HG03064 (cell line): ENCODE results near the gene PNPLA6.
"Not testable (repeated sequence)": the region's sequence is repeated elsewhere in the genome, so short reads cannot be mapped to it uniquely, and the experiment has no call there.

Experiments
- ATAC-seq: cut with Tn5 transposase; IDR thresholded peaks from one replicate; pipeline ENCODE4 v1.9.1; 2021; ENCODE audit warnings: low read depth; ENCODE audit not compliant: unreplicated experiment

Gene PNPLA6

DNA sequence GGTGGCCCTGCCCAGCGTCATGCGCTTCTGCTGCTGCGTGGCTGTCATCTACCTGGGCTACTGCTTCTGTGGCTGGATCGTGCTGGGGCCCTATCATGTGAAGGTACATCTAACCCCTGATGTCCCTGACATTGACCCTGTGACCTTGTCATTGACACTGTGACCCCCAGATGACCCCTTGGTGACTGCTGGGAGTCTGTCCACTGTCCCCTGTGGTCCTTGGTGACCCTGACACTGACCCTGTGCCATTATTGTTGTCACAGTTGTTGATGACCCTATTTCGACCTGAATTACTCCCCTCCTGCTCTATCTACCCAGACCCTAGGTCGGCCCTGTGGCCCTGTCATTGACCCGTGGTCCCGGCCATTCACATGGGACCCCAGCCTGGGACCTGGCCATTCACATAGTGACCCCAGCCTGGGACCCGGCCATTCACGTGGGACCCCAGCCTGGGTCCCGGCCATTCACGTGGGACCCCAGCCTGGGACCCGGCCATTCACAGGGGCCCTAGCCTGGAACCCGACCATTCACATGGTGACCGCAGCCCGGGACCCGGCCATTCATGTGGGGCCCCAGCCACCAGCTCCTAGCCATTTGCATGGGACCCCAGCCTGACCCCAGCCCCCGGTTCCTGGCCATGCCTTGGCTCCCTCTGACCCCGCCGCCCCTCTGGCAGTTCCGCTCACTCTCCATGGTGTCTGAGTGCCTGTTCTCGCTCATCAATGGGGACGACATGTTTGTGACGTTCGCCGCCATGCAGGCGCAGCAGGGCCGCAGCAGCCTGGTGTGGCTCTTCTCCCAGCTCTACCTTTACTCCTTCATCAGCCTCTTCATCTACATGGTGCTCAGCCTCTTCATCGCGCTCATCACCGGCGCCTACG lies 5.7 kb upstream of the PNPLA6 start:
- ATAC-seq = no peak

DNA sequence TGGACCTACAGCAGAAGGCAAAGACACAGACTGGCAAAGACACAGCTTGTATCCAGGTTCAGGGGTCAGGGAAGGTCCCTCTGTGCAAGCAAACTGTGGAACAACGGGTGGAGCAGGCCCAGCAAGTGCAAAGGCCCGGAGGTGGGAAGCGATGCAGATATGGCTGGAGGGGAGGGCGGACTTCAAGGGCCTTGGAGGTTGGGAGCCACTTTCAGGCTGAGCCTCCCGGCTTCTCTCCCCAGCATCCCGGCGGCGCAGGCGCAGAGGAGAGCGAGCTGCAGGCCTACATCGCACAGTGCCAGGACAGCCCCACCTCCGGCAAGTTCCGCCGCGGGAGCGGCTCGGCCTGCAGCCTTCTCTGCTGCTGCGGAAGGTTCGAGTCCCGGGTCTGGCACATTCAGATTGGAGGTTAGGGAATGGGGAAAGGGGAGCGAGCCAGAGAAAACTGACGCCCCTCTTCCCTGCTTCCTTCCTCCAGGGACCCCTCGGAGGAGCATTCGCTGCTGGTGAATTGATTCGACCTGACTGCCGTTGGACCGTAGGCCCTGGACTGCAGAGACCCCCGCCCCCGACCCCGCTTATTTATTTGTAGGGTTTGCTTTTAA lies 2.1 kb upstream of the PNPLA6 start:
- ATAC-seq = no peak

DNA sequence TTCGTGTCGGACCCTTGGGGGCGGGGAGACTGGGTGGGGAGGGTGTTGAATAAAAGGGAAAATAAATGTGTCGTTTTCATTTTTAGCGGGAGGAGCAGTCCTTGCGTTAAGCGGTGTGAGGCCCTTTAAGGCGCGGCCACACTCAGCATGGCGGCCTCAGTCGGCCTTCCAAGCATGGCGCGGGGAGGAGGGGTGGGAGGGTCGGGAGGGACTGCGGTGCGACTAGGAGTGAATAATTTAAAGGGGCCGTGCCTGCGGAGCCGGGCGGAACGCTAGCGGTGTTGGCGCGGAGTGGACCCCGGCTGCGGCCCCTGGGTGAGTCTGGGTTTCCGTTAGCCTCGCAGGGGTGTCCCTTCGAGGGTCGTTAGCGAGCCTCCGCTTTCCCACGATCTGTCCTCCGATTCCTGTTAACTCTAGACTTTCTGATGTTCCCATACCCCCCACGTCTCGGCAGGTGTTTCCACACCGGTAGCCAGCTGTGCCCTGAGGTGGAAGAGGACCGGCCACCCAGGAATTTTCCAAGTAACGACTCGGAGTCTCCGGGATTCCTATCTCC lies 1.5 kb upstream of the PNPLA6 start:
- no peak for ATAC-seq

DNA sequence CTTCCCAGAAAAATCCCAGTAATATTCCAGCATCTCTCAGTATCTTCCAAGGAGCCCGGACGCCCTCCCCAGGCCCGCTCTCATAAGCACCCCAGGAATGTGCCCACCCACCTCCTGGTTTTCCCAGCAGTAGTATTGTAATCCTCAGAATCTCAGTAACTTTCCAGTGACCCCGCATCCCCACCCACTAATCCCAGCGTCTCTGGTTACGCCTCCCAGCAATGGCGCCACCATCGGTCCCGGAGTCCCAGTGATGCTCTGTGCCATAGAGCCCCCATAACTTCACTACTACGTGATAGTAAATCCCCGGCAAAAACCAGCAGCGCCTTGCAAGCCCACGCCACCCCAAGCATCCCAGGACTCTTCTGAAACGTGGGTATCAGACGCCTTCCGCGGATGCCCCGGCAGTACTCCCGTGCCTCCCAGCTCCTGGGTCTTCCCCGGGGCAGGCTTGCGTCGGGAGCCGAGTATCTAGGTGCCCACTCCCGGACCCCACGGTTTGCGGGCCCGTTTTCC lies 928 bp upstream of the PNPLA6 start:
- ATAC-seq = no peak

DNA sequence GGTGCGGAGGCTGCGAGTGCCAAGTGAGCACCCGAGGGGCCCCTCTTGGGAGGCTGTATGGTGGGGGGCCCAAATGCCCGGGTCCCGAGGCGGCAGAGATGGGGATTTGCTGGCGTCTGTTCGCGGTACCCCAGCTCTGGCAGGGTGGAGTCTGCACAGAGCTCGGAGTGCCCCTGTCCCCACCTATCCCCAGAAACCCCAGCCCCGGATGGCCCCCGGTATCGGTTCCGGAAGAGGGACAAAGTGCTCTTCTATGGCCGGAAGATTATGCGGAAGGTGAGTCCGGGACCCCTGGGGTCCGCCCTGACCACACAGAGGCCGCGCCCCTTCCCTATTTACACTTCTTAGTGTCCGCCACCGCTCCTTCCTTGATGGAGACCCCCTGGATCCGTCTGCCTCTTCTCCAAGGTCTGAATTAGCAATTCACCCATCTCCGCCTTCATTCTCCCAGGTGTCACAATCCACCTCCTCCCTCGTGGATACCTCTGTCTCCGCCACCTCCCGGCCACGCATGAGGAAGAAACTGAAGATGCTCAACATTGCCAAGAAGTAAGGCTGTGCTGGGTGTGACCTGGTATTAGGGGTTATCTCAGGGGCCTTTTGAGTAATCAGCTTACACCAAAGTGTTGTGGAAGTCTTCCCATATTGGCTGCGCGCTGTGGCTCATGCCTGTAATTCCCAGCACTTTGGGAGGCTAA lies 630 bp downstream of the PNPLA6 start:
- ATAC-seq = peak; percentile 3

DNA sequence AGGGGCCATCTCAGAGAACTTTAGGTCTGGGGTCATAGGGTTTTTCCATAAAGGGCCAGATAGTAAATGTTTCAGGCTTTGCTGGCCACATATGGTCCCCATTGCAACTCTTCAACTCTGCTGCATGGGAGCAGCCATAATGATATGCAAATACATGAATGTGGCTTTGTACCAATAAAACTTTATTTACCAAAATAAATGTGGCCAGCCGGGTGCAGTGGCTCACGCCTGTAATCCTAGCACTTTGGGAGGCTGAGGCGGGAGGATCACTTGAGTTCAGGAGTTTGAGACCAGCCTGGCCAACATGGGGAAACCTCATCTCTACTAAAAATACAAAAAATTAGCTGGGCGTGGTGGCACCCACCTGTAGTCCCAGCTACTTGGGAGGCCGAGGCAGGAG lies 3.5 kb downstream of the PNPLA6 start:
- not testable (repeated sequence) for ATAC-seq

DNA sequence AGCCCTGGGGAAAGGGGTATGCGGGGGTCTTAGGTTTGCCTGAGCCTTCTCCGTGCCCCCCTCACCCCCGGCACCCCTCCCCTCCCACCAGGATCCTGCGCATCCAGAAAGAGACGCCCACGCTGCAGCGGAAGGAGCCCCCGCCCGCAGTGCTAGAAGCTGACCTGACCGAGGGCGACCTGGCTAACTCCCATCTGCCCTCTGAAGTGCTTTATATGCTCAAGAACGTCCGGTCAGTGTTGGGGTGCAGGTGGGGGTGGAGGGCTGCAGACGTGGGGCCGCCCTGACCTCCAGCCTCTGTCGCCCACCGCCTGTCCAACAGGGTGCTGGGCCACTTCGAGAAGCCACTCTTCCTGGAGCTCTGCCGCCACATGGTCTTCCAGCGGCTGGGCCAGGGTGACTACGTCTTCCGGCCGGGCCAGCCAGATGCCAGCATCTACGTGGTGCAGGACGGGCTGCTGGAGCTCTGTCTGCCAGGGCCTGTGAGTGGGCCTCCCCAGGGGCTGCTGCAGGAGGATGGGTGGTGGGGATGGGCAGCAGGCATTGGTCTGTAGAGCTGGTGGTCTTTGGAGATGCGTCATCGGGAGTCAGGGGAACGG lies 4.4 kb downstream of the PNPLA6 start:
- no peak for ATAC-seq

DNA sequence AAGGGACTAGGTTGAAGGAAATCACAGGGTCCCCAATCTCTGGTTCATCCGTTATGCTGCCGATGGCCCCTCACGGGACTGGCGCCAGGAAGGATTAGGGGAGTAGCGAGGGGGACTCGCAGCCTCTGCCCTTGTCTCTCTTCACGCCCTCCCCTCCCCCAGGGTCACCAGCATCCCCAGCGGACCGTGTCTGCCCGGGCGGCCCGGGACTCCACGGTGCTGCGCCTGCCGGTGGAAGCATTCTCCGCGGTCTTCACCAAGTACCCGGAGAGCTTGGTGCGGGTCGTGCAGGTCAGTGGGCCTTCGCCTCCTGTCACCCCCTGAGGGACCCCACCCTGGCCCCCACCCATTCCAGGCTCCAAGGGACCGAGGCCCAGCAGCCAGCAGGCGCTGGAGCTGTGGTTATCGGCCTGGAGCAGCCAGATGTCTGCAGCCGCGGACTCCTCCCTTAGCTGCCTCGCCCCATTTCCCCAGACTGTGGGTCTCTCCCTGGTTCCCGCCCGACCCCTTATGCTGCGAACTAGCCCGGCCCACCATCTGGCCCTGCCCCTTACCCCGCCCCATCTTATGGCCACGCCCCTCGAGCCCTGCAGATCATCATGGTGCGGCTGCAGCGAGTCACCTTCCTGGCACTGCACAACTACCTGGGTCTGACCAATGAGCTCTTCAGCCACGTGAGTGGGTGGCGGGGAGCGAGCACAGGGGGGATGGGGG lies 5.4 kb downstream of the PNPLA6 start:
- no peak for ATAC-seq

DNA sequence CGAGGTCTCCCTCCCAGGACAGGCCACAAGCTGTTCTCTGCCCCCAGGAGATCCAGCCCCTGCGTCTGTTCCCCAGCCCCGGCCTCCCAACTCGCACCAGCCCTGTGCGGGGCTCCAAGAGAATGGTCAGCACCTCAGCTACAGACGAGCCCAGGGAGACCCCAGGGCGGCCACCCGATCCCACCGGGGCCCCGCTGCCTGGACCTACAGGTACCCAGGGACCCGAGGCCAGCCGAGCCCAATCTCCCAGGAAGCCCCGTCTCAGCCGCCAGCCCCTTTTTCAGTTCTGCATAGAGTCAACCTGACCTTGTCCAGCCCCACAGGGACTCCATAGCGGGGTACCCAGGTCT lies 5.9 kb downstream of the PNPLA6 start:
- ATAC-seq = no peak

DNA sequence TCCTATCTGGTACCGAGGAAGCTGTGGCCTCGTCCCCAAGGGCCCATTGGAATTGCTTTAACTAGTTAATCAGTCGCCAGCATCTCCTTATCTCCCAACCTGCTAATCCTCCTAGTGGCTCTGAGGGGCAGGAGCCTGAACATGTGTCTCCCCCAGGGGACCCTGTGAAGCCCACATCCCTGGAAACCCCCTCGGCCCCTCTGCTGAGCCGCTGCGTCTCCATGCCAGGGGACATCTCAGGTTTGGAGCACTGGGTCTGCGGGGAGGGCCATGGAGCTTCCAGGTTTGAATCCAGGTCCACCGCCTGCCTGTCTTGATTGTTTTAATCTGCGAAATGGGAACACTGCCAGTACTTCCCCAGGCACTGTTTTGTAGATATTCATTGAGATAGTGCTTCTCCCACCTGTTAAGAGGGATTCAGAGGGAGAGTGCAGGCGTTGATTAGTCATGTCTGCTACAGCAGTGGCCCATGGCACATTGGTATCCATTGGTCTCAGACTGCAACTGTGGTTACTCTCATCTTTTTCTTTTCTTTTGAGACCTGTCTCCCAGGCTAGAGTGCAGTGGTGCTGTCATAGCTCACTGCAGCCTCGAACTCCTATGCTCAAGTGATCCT lies 6.4 kb downstream of the PNPLA6 start:
- ATAC-seq = no peak

DNA sequence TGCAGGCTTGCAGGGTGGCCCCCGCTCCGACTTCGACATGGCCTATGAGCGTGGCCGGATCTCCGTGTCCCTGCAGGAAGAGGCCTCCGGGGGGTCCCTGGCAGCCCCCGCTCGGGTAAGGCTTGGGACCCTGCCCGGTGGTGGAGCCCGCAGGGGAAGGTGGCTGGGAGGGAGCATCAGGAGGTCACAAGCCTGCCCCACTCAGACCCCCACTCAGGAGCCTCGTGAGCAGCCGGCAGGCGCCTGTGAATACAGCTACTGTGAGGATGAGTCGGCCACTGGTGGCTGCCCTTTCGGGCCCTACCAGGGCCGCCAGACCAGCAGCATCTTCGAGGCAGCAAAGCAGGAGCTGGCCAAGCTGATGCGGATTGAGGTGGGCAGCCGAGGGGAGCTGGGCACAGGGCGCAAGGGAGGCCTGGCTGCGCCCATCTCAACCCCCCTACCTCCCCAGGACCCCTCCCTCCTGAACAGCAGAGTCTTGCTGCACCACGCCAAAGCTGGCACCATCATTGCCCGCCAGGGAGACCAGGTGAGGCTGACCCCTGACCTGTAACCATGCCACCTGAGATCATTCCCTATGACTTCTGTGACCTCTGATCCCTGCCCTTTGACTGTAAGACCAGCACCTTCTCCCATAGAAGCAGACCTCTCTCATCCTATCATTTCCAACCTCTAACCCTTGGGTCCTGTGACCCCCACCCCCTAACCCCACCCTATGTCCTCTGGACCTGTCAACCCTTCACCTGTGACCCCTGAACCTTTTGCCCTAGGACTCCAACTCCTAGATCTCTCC lies 7.2 kb downstream of the PNPLA6 start:
- no peak for ATAC-seq

DNA sequence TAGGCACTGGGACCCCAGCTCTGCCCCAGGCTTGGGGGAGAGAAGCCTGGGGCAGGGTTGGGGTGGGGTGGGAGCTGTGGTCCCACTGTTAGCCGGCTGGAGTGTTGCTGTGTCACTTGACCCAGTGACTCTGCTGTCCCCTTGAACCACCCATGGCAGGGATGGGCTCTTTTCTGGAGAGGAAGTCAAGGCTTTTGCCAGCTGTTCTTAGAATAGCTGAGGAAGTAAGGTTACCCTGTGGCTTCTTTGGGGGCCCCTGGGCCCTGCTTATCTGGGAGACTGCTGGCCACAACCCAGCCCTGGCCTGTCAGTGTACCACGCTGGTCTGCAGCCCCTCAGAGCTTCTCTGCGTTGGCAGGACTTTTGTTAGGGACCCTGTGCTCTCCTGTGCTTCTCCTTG lies 9.1 kb downstream of the PNPLA6 start:
- no peak for ATAC-seq

DNA sequence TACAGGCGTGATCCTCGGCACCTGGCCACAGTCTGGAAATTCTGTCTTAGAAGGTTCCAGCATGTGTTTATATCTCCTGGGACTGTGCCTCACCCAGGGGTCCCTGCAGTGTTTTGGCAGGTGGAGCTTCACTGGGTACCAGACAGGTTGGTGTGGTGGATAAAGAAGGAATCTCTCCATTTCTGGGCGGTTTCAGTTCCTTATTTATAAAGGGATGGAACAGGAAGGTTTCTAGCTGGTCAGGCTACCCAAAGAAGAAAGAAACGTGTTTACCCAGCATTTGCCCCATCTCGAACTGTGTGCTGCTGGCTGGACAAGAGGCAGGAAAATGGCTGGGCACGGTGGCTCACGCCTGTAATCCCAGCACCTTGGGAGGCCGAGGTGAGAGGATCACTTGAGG lies 9.8 kb downstream of the PNPLA6 start:
- no peak for ATAC-seq

DNA sequence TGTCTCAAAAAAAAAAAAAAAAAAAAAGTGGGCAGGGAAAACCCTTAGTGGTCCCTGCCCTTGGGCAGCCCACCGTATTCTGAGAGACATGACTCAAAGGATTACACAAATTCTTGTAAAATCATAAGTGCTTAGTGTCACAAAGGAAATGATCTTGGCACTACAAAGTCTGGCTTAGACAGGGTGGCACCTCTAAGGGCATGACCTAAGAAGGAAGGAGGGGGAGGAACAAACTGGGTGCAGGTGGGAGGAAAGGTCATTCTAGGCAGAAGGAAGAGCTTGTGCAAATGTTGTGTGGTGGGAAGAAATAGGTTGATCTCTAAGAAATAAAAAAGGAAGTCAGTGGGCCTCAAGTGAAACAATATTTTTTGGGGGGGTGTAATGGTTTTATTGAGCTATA lies 10.4 kb downstream of the PNPLA6 start:
- no peak for ATAC-seq

DNA sequence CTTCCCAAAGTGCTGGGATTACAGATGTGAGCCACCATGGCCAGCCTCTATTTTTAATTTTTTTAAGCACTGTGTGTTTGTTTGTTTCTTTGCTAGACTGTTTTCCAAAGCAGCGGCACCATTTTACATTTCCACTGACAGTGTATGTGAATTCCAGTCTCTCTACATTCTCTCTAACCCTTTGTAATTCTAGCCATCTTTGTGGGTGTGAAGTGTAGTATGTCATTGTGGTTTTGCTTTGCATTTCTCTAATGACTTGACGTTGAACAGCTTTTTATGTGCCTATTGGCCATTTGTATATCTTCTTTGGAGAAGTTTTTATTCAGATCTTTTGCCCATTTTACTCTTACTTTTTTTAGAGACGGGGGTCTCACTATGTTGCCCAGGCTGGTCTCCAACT lies 11.6 kb downstream of the PNPLA6 start:
- ATAC-seq = no peak

DNA sequence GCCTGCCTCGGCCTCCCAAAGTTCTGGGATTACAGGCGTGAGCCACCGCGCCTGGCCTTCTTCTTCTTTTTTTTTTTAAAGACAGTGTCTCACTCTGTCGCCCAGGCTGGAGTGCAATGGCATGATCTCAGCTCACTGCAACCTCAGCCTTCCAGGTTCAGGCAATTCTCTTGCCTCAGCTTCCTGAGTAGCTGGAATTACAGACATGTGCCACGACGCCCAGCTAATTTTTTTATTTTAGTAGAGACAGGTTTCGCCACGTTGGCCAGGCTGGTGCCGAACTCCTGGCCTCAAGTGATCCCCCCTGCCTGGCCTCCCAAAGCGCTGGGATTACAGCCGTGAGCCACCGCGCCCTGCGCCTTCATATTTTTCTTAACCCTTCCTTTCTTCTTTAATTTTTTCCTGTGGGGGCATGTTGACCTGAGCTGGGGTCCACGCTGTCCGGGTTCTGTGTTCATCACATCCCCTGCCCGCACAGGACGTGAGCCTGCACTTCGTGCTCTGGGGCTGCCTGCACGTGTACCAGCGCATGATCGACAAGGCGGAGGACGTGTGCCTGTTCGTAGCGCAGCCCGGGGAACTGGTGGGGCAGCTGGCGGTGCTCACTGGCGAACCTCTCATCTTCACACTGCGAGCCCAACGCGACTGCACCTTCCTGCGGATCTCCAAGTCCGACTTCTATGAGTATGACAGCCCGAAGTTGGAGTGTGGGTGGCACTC lies 14.1 kb downstream of the PNPLA6 start:
- ATAC-seq = no peak

DNA sequence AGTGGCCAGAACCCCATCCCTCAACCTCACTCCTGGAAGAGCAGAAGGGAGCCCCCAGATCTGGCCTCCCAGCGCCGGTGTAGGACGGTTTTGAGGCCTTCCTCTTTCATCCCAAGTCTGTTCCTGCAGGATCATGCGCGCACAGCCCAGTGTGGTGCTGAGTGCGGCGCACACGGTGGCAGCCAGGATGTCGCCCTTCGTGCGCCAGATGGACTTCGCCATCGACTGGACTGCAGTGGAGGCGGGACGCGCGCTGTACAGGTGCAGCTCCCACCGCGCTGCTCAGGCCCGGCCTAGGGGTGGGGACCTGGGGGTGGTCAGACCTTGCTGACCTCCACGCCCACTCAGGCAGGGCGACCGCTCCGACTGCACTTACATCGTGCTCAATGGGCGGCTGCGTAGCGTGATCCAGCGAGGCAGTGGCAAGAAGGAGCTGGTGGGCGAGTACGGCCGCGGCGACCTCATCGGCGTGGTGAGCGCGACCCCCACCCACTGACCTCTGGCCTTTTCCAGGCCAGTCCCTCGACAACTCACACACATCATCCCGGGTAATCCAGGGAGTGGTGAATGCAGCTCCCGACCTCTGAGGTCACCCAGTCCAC lies 14.8 kb downstream of the PNPLA6 start:
- ATAC-seq = no peak
